ENCODE measurements around the gene SLC8B1.
"Not testable (repeated sequence)": the region's sequence is repeated elsewhere in the genome, so short reads cannot be mapped to it uniquely, and the experiment has no call there.

SLC8B1 gene

GRCh38 chr12:113354192-113354591 lies 19.3 kb upstream of the SLC8B1 start:
- DNase-seq: not testable (repeated sequence)

GRCh38 chr12:113351089-113351488 lies 16.2 kb upstream of the SLC8B1 start:
- no peak for DNase-seq

- DNase-seq: no peak
These were observed 14.1 kb upstream of the SLC8B1 start for GRCh38 chr12:113348849-113349536.

GRCh38 chr12:113347892-113348291 lies 13.0 kb upstream of the SLC8B1 start:
- no peak for DNase-seq

- DNase-seq: no peak
These were observed 12.2 kb upstream of the SLC8B1 start for GRCh38 chr12:113347107-113347506.

GRCh38 chr12:113346353-113346752 lies 11.4 kb upstream of the SLC8B1 start:
- no peak for DNase-seq

- DNase-seq: no peak
These were observed 10.4 kb upstream of the SLC8B1 start for GRCh38 chr12:113345318-113345717.

GRCh38 chr12:113341535-113341934 lies 6.6 kb upstream of the SLC8B1 start:
- no peak for DNase-seq

- no peak for DNase-seq
These were observed 5.2 kb upstream of the SLC8B1 start for GRCh38 chr12:113340061-113340460.

- no peak for DNase-seq
These were observed 4.6 kb upstream of the SLC8B1 start for GRCh38 chr12:113339540-113339939.

- no peak for DNase-seq
These were observed 778 bp downstream of the SLC8B1 start for GRCh38 chr12:113333877-113334785.

- no peak for DNase-seq
These were observed 1.5 kb downstream of the SLC8B1 start for GRCh38 chr12:113333418-113333750.

- DNase-seq: no peak
These were observed 2.1 kb downstream of the SLC8B1 start for GRCh38 chr12:113332688-113333417.

- no peak for DNase-seq
These were observed 4.4 kb downstream of the SLC8B1 start for GRCh38 chr12:113330505-113330904.

GRCh38 chr12:113329791-113330417 lies 5.0 kb downstream of the SLC8B1 start:
- no peak for DNase-seq

- no peak for DNase-seq
These were observed 5.7 kb downstream of the SLC8B1 start for GRCh38 chr12:113329022-113329790.

GRCh38 chr12:113328368-113328889 lies 6.5 kb downstream of the SLC8B1 start:
- DNase-seq: no peak

GRCh38 chr12:113326775-113327395 lies 8.0 kb downstream of the SLC8B1 start:
- no peak for DNase-seq

GRCh38 chr12:113325916-113326315 lies 9.0 kb downstream of the SLC8B1 start:
- DNase-seq: no peak

- DNase-seq: no peak
These were observed 12.6 kb downstream of the SLC8B1 start for GRCh38 chr12:113322343-113322742.

- no peak for DNase-seq
These were observed 14.5 kb downstream of the SLC8B1 start for GRCh38 chr12:113320401-113320800.

All from NCI-H2171 (cell line).